HepG2 (cell line): ENCODE results near the gene RASA2. TPM values are rescaled to one million over a fixed set of nuclear protein-coding genes. Genes with fewer than 3 reads are reported as not detected.

Experiments used
- MYPOP ChIP-seq: sonication (generic); formaldehyde crosslinking; IDR thresholded peaks from 2 replicates; pipeline ENCODE4 v1.8.1; 2023; ENCODE audit warnings: mild to moderate bottlenecking, moderate library complexity, missing genetic modification reagents
- ZNF160 ChIP-seq: sonication (generic); formaldehyde crosslinking; IDR thresholded peaks from 2 replicates; pipeline ENCODE4 v1.8.0; 2022; ENCODE audit warnings: mild to moderate bottlenecking, inconsistent platforms, missing genetic modification reagents
- ZNF430 ChIP-seq: sonication (generic); formaldehyde crosslinking; IDR thresholded peaks from 2 replicates; pipeline ENCODE4 v1.9.0; 2021; ENCODE audit warnings: mild to moderate bottlenecking, missing genetic modification reagents
- ZNF552 ChIP-seq: sonication (generic); formaldehyde crosslinking; IDR thresholded peaks from 2 replicates; pipeline ENCODE4 v1.9.0; 2022; ENCODE audit warnings: missing genetic modification reagents, mild to moderate bottlenecking, borderline replicate concordance
- polyA plus RNA-seq, 8 experiments: library from polyadenylated mRNA; depleted of rRNA in 3 of 8; stranded (reverse) in 7 of 8; unstranded in 1 of 8; fragments of >200 nt; fragmentation: Illumina TruSeq in 4 of 8; extraction: Trizol in 4 of 8; gene quantifications; 2 replicates each; pipeline versions ENCODE4 v1.2.1 to v1.2.3, GENCODE V29; 2011 to 2016; ENCODE audit warnings: low read depth in 4 of 8, missing spikeins in 1 of 8, mixed read lengths in 1 of 8; ENCODE audit not compliant: insufficient read depth in 1 of 8
- total RNA-seq, 5 experiments: library from RNA; depleted of rRNA; stranded (reverse); fragments of >200 nt; fragmentation: Illumina TruSeq; extraction: Trizol; gene quantifications; 2 replicates each; pipeline ENCODE4 v1.2.3, GENCODE V29; 2016; ENCODE audit warnings: low read depth in 1 of 5
- TF ChIP-seq, protein P1 (sequence below): sonication (generic); formaldehyde crosslinking; IDR thresholded peaks from 2 replicates; pipeline ENCODE4 v1.9.0; 2021; ENCODE audit warnings: mild to moderate bottlenecking, missing genetic modification reagents
- TF ChIP-seq, protein P2 (sequence below), 2 experiments: sonication (generic) in 1 of 2; formaldehyde crosslinking in 1 of 2; IDR thresholded peaks; 2 replicates each; pipeline versions ENCODE4 v1.6.1 to v1.9.0; 2014 to 2022; ENCODE audit warnings: antibody characterized with exemption in 1 of 2, borderline replicate concordance in 1 of 2, inconsistent platforms in 1 of 2, low read depth in 1 of 2, missing genetic modification reagents in 1 of 2
- TF ChIP-seq, protein P3 (sequence below): sonication (generic); formaldehyde crosslinking; IDR thresholded peaks from 2 replicates; pipeline ENCODE4 v1.4.0; 2020; ENCODE audit warnings: mild to moderate bottlenecking, missing genetic modification reagents

RASA2 gene
- total and polyA plus RNA-seq, 2 of the 13 experiments (the other 11 are each of a cell fraction or from before 2014, with no cell fraction given), result 5.4 to 8.5 TPM

DNA sequence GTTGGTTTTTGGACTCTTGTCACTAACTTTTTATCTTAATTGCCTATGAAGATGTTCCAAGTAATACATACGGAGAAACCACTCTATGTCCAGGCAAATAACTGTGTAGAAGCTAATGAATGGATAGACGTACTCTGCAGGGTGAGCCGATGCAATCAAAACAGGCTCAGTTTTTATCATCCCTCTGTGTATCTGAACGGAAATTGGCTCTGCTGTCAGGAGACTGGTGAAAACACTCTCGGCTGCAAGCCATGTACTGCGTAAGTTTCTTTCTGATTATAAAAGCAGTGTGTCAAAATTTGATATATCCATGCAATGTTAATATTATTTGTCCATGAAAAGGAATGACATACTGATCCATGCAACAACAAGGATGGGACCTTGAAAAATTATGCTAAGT is 121.6 kb downstream of the RASA2 start (continued):
- TF ChIP-seq, protein P1, sequence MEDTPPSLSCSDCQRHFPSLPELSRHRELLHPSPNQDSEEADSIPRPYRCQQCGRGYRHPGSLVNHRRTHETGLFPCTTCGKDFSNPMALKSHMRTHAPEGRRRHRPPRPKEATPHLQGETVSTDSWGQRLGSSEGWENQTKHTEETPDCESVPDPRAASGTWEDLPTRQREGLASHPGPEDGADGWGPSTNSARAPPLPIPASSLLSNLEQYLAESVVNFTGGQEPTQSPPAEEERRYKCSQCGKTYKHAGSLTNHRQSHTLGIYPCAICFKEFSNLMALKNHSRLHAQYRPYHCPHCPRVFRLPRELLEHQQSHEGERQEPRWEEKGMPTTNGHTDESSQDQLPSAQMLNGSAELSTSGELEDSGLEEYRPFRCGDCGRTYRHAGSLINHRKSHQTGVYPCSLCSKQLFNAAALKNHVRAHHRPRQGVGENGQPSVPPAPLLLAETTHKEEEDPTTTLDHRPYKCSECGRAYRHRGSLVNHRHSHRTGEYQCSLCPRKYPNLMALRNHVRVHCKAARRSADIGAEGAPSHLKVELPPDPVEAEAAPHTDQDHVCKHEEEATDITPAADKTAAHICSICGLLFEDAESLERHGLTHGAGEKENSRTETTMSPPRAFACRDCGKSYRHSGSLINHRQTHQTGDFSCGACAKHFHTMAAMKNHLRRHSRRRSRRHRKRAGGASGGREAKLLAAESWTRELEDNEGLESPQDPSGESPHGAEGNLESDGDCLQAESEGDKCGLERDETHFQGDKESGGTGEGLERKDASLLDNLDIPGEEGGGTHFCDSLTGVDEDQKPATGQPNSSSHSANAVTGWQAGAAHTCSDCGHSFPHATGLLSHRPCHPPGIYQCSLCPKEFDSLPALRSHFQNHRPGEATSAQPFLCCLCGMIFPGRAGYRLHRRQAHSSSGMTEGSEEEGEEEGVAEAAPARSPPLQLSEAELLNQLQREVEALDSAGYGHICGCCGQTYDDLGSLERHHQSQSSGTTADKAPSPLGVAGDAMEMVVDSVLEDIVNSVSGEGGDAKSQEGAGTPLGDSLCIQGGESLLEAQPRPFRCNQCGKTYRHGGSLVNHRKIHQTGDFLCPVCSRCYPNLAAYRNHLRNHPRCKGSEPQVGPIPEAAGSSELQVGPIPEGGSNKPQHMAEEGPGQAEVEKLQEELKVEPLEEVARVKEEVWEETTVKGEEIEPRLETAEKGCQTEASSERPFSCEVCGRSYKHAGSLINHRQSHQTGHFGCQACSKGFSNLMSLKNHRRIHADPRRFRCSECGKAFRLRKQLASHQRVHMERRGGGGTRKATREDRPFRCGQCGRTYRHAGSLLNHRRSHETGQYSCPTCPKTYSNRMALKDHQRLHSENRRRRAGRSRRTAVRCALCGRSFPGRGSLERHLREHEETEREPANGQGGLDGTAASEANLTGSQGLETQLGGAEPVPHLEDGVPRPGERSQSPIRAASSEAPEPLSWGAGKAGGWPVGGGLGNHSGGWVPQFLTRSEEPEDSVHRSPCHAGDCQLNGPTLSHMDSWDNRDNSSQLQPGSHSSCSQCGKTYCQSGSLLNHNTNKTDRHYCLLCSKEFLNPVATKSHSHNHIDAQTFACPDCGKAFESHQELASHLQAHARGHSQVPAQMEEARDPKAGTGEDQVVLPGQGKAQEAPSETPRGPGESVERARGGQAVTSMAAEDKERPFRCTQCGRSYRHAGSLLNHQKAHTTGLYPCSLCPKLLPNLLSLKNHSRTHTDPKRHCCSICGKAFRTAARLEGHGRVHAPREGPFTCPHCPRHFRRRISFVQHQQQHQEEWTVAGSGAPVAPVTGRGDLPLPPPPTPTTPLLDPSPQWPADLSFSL, result no peak
- TF ChIP-seq MYPOP (CRISPR knock-in tag) (no peak), ZNF160 (CRISPR knock-in tag) (no peak), ZNF430 (CRISPR knock-in tag) (no peak), ZNF552 (CRISPR knock-in tag) (no peak)
- TF ChIP-seq, protein P2, sequence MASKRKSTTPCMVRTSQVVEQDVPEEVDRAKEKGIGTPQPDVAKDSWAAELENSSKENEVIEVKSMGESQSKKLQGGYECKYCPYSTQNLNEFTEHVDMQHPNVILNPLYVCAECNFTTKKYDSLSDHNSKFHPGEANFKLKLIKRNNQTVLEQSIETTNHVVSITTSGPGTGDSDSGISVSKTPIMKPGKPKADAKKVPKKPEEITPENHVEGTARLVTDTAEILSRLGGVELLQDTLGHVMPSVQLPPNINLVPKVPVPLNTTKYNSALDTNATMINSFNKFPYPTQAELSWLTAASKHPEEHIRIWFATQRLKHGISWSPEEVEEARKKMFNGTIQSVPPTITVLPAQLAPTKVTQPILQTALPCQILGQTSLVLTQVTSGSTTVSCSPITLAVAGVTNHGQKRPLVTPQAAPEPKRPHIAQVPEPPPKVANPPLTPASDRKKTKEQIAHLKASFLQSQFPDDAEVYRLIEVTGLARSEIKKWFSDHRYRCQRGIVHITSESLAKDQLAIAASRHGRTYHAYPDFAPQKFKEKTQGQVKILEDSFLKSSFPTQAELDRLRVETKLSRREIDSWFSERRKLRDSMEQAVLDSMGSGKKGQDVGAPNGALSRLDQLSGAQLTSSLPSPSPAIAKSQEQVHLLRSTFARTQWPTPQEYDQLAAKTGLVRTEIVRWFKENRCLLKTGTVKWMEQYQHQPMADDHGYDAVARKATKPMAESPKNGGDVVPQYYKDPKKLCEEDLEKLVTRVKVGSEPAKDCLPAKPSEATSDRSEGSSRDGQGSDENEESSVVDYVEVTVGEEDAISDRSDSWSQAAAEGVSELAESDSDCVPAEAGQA (IDR thresholded peaks at IDR 0.05; ENCODE audit: low read depth), result no peak
- TF ChIP-seq, protein P2 (CRISPR knock-in tag; IDR thresholded peaks at IDR 0.05; ENCODE audit: borderline replicate concordance), result no peak
- TF ChIP-seq, protein P3, sequence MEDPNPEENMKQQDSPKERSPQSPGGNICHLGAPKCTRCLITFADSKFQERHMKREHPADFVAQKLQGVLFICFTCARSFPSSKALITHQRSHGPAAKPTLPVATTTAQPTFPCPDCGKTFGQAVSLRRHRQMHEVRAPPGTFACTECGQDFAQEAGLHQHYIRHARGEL (CRISPR knock-in tag), result no peak
